SK-N-MC (cell line): ENCODE data around the gene NISCH.

Source experiments
- EZH2 ChIP-seq: fragments of 200-600 bp; sonication (generic); IDR thresholded peaks from one replicate; pipeline ENCODE4 v1.6.1; 2017; ENCODE audit warnings: antibody characterized with exemption
- POLR2AphosphoS5 ChIP-seq: IDR thresholded peaks from 2 replicates; pipeline ENCODE4 v1.6.1; 2012; ENCODE audit warnings: mild to moderate bottlenecking, low read depth, low read length, borderline replicate concordance

- no peak for TF ChIP-seq EZH2
- no peak for TF ChIP-seq POLR2AphosphoS5
Observed at GRCh38 chr3:52501046-52501445, 45.6 kb downstream of the NISCH start.
